OCI-LY7 (cell line): ENCODE data around the gene CSH2. TPM values are rescaled to one million over a fixed set of nuclear protein-coding genes. Genes with fewer than 3 reads are reported as not detected.

Source experiments
- BruUV-seq: library from RNA; stranded (reverse); fragments of 400-500 nt; replicated peaks from 2 replicates; lab custom pipeline; 2021; lab: Mats Ljungman, UMichigan
- CTCF ChIA-PET: fragments of 300-600 bp; sonication (Branson Sonifier 250); formaldehyde crosslinking; loops from one replicate; lab custom pipeline; 2022; ENCODE audit warnings: antibody characterized with exemption; ENCODE audit not compliant: unreplicated experiment; lab: Charles Lee
- POLR2A ChIA-PET: fragments of 300-600 bp; sonication (Branson Sonifier 250); formaldehyde crosslinking; loops from one replicate; lab custom pipeline; 2022; ENCODE audit warnings: antibody characterized with exemption; lab: Charles Lee
- DNase-seq: peaks from one replicate; pipeline ENCODE4 v3.0.0-alpha.2; 2015; ENCODE audit warnings: low spot score
- H2AFZ ChIP-seq: fragments of 200-600 bp; sonication (generic), shearing (Covaris generic); 2 replicates; pipeline ENCODE4 v1.6.1; 2014; ENCODE audit warnings: mild to moderate bottlenecking, antibody characterized with exemption, low read length, moderate library complexity
- H3K27ac ChIP-seq: fragments of 200-600 bp; sonication (generic); 2 replicates; pipeline ENCODE4 v1.5.1; 2014; ENCODE audit warnings: mixed run types, low read depth, mild to moderate bottlenecking, moderate library complexity, low read length, inconsistent platforms; ENCODE audit not compliant: poor library complexity, severe bottlenecking
- H3K36me3 ChIP-seq: fragments of 200-600 bp; sonication (generic); 2 replicates; pipeline ENCODE4 v1.6.1; 2014; ENCODE audit warnings: mild to moderate bottlenecking, antibody characterized with exemption, low read length, moderate library complexity, mixed read lengths; ENCODE audit not compliant: insufficient read depth
- H3K4me1 ChIP-seq: fragments of 200-600 bp; sonication (generic); 2 replicates; pipeline ENCODE4 v1.5.1; 2014; ENCODE audit warnings: mild to moderate bottlenecking, low read length; ENCODE audit not compliant: insufficient read depth, poor library complexity, severe bottlenecking
- H3K4me2 ChIP-seq: fragments of 200-600 bp; sonication (generic); 2 replicates; pipeline ENCODE4 v1.6.1; 2014; ENCODE audit warnings: mild to moderate bottlenecking, low read length
- H3K4me3 ChIP-seq: fragments of 200-600 bp; sonication (generic); 2 replicates; pipeline ENCODE4 v1.5.1; 2014; ENCODE audit warnings: mild to moderate bottlenecking, low read depth, low read length; ENCODE audit not compliant: poor library complexity, severe bottlenecking
- H3K79me2 ChIP-seq: fragments of 200-600 bp; sonication (generic); 2 replicates; pipeline ENCODE4 v1.6.1; 2016; ENCODE audit warnings: low read depth, mild to moderate bottlenecking, low read length, moderate library complexity, mixed read lengths; ENCODE audit not compliant: insufficient read depth
- H3K9me2 ChIP-seq: fragments of 200-600 bp; sonication (generic); 2 replicates; pipeline ENCODE4 v1.6.1; 2016; ENCODE audit warnings: mild to moderate bottlenecking, low read length, mixed read lengths; ENCODE audit not compliant: insufficient read depth
- H3K9me3 ChIP-seq: fragments of 200-600 bp; sonication (generic); 2 replicates; pipeline ENCODE4 v1.6.1; 2014; ENCODE audit warnings: mild to moderate bottlenecking, mixed run types, low read length, mixed read lengths
- H4K20me1 ChIP-seq: fragments of 200-600 bp; sonication (generic); 2 replicates; pipeline ENCODE4 v1.6.1; 2014; ENCODE audit warnings: mild to moderate bottlenecking, antibody characterized with exemption, low read length, moderate library complexity, mixed read lengths; ENCODE audit not compliant: insufficient read depth
- EZH2phosphoT487 ChIP-seq: fragments of 200-600 bp; sonication (generic); IDR thresholded peaks from 2 replicates; pipeline ENCODE4 v1.6.1; 2018; ENCODE audit warnings: low read depth, borderline replicate concordance, mild to moderate bottlenecking, mixed run types, antibody characterized with exemption, low read length, moderate library complexity, mixed read lengths
- intact Hi-C: fragments of 100-400 bp; cut with micrococcal nuclease; formaldehyde crosslinking; loops from one replicate; pipeline ENCODE4 v1.10.0; 2022; ENCODE audit not compliant: unreplicated experiment
- total RNA-seq, 2 experiments: library from RNA; depleted of rRNA in 1 of 2; stranded (reverse); fragments of >200 nt in 1 of 2; shearing (Covaris generic) in 1 of 2; gene quantifications; 2 replicates each; pipeline ENCODE4 v1.2.3, GENCODE V29; 2014 to 2022
- TF ChIP-seq, protein P1 (sequence below): fragments of 200-600 bp; sonication (generic); conservative IDR thresholded peaks from 2 replicates; pipeline ENCODE4 v1.5.1; 2014; ENCODE audit warnings: mild to moderate bottlenecking, antibody characterized with exemption, low read length, moderate library complexity, mixed read lengths

Gene CSH2
- total RNA-seq, 2 experiments from 2014 or later, result not detected

DNA sequence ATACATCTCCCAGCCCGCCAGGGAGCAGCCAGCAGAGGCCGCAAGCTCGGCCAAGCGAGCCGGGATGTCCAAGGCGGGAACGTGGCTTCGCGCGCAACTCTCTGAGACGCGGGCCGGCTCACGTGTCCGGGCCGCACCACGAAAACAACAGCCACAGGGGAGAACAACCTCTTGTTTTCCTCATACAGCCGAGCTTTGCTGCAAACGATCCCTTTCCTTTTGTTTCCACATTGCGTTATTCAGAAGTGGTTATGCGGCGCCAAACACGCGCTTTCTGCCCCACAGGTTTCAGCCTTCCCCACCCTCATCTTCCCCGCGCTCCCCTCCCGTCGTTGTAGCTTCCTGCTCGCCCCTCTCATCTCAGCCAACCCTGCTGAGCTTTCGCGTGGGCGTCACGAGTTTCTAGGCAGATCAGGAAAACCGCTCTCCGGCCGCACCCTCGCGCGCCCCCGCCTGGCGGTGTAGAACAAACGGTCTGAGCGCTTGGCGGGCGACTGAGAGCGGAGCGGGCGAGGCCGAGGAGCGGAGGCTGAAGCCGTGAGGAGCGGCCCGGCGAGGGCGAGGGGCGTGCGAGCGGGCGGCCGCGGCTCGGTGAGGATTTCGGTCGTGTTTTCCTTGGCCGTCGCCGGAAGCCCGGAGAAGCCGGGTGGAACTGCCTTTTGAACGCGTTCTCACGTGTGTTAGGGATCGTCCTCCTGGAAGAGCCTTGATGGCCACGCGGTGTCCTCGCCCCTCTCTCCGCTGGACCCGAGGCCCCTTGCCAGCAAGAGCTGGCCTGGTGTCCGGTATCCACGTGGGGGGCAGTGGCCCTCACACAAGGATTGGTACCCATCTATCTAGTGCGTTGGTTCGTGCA lies 24.4 kb downstream of the CSH2 start:
- Histone ChIP-seq H3K9me3 (no peaks in the 10 kb centered on the region; the same call in 1 of the 2 replicates), H3K4me2 (peak overlapping the region; percentile 51; the same call in 1 of the 2 replicates), H3K79me2 (no peaks in the 10 kb centered on the region), H3K36me3 (no peaks in the 10 kb centered on the region), H4K20me1 (no peaks in the 10 kb centered on the region), H3K9me2 (no peaks in the 10 kb centered on the region), H2AFZ (peak overlapping the region; percentile 77), H3K4me3 (peak overlapping the region; percentile 22), H3K4me1 (peaks cover 18% of the 10 kb centered on the region), H3K27ac (peak overlapping the region; percentile 44)
- DNase-seq, result peak; percentile 95
- ChIA-PET POLR2A (no interaction called here), CTCF (interaction anchor here (1.0 to 1.5 kb wide), 2 partner anchors 17 to 43 kb away, joined by 3 to 4 read pairs; no protein-coding TSS in a partner anchor)
- intact Hi-C loops, result no loop called here
- no TSS peak for BruUV-seq
- TF ChIP-seq EZH2phosphoT487, result no peak
- TF ChIP-seq, protein P1, sequence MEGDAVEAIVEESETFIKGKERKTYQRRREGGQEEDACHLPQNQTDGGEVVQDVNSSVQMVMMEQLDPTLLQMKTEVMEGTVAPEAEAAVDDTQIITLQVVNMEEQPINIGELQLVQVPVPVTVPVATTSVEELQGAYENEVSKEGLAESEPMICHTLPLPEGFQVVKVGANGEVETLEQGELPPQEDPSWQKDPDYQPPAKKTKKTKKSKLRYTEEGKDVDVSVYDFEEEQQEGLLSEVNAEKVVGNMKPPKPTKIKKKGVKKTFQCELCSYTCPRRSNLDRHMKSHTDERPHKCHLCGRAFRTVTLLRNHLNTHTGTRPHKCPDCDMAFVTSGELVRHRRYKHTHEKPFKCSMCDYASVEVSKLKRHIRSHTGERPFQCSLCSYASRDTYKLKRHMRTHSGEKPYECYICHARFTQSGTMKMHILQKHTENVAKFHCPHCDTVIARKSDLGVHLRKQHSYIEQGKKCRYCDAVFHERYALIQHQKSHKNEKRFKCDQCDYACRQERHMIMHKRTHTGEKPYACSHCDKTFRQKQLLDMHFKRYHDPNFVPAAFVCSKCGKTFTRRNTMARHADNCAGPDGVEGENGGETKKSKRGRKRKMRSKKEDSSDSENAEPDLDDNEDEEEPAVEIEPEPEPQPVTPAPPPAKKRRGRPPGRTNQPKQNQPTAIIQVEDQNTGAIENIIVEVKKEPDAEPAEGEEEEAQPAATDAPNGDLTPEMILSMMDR, result peak; percentile 85

DNA sequence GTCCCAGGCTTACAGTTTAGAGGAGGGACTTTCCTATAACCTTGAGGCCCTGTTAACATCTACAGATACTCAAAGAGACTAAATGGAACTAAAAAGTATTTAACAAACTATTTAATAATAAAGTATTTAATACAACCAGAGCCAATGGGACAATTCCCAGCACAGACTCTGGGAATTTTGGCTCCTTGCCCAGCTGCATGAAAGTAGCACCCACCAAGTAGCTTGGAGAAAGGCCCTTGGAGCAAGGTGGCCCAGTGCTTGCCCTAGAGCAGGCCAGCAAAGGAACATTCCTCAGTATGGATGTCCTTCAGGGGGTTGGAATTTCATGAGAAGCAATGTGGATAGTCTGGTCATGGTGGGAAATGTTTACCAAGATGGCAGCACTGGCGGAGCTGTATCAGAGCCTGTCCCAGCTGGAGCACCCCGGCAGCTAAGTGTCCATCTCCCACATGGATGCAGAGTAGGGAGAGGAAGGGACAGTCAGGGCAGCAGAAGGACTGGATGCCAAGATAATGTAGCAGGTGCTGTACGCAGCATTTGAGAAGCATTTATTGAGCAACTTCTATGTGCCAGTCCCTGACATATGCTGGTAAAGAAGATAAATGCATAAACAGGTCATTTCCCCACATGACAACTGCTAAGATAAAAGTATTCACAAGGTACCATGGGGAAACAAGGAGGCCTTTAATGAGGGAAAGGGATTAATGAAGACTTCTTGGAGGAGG lies 25.8 kb downstream of the CSH2 start:
- Histone ChIP-seq H3K36me3 (no peaks in the 10 kb centered on the region), H3K9me2 (no peaks in the 10 kb centered on the region), H3K27ac (no peak overlapping the region), H3K79me2 (no peaks in the 10 kb centered on the region), H3K4me1 (peaks cover 23% of the 10 kb centered on the region), H3K9me3 (no peaks in the 10 kb centered on the region; the same call in 1 of the 2 replicates), H4K20me1 (no peaks in the 10 kb centered on the region), H3K4me2 (no peak overlapping the region), H3K4me3 (no peak overlapping the region), H2AFZ (no peak overlapping the region)
- ChIA-PET CTCF (interaction anchor here (1.5 kb wide), 1 partner anchor 18 kb away, joined by 4 read pairs; no protein-coding TSS in a partner anchor), POLR2A (interaction anchor here (0.6 kb wide), 1 partner anchor 171 kb away, joined by 6 read pairs; no protein-coding TSS in a partner anchor)
- BruUV-seq, result no TSS peak
- DNase-seq, result no peak
- intact Hi-C loops, result no loop called here
- TF ChIP-seq EZH2phosphoT487, result no peak
- TF ChIP-seq, protein P1, result no peak
